Right renal pelvis (tissue), 4 donors: ENCODE measurements around the gene MCF2L2. TPM values are rescaled to one million over a fixed set of nuclear protein-coding genes. Genes with fewer than 3 reads are reported as not detected.

Experiments used
- DNase-seq, 4 donors: peaks; one replicate each; pipeline ENCODE4 v3.0.0-alpha.2; 2013; ENCODE audit warnings: low read depth in 4 of 4, low spot score in 3 of 4, missing footprints in 1 of 4
- polyA plus RNA-seq, 4 donors: library from polyadenylated mRNA; unstranded; fragments of 120-200 nt; gene quantifications; one replicate each; pipeline ENCODE4 v1.2.1, GENCODE V29; 2013; ENCODE audit not compliant: insufficient read length in 4 of 4

Gene MCF2L2
- polyA plus RNA-seq, 4 donors: 0.40 to 1.2 (median 0.83) TPM

DNA sequence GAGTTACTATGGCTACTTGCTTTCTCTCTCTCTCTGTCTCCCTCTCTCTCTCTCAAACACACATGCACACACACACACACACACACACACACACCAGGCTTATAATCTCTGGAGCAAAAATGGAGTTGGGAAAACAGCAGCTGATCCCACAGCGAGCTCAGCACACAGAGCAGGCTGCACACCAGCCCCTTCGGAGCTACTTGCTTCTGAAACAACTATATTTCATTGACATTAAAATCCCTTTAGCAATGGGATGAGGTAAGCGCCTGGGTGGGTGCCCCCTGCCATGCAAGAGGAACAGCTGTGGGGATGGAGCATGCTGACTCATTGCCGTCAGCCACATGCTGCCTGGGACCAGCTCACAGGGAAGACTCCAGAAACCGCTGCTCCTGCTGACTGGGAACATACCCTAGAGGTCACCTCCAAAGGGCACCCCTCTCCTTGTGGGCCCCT is 129.7 kb downstream of the MCF2L2 start:
- no peak for DNase-seq

DNA sequence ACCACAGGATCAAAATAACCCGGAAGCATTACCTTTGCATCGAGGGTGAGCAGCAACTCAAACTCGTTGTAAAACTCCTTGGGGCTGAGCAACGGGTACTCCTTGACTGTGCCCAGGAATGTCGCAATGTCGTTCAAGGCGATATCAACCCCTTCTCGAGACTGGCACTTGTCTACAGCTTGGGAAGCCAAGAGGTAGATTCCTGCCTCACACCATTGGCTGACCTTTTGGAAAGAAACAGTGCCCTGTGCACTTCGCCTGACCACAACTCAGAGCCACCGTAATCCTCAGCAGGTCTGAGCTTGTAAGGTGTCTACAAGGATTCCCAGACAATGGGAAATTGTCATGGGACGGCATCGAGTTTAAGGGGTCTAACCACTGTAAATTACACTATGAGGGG is 131.5 kb downstream of the MCF2L2 start:
- no peak for DNase-seq

DNA sequence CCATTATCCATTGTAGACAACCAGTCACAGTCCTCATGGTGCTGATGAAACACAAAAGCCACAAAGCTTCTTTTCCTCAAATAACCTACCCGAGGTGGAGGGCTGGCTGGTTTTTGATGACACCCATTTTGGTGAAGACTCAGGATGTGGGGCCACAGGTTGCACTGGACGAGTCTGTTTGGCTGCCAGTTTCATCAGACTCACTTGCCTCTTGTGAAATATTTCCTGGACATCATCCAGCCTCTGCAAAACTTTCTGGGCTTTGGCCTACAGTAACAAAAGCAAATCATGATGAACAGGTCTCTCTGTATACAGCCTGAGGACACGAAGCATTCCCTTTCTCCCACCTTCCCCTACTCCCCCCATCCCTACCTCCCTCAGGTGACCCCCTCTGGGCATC is 133.2 kb downstream of the MCF2L2 start:
- DNase-seq: no peak

DNA sequence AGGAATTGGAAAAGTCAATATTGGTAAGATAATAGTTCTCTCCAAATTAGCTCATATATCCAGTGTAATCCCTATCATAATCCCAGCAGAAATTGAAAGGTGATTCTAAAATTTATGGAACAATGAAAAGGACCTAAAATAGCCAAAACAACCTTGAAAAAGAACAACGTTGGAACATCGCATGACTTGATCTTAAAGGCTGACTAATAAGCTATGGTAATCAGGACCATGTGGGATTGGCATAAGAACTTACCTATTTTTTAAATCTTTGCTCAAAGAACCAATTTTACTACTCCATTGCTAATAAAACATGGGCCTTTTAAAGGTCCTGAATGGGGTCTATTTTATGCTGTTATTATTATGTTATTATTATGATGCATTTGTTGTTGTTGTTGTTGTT is 134.5 kb downstream of the MCF2L2 start:
- DNase-seq: no peak

DNA sequence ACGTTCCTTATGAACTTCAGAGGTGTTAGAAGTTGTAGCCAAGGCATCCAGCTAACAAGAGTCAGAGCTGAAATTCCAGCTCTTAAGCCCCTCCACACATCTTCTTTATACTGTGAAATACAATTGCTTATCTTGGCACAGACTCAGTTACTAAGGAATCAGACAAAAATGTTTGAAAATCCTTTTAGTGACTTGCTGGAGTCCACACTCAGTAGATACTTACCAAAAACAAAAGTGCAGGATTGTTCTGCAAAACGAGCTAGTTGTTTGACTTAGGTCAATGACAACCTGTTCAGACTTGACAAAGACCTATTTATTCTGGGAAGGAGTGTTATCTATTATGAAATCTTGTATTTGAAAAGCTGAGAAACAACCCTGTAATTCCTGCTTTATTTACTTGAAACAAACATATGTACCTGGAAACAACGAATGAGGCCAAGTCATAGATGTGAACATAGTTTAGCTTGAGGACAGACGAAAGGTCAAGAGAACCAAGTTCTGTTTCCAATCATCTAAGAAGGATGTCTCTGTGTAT is 136.9 kb downstream of the MCF2L2 start:
- peak in 1 of 4 donors; percentile 28 for DNase-seq

DNA sequence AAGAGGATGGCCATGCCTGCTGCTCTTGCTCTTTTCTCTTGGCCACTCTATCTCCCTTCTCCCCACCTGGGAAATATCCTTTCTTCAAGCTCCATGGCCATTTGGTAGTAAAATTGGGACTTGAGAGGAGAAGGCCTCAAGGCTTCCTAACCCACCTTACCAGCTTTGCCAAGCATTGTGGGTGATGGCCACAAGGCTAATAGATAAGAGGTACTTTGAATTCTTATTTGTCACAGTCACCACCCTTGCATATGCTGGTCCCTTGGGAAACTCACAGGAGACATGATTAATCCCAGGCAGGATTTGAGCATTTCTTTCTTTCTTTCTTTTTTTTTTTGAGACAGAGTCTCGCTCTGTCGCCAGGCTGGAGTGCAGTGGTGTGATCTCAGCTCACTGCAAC is 138.2 kb downstream of the MCF2L2 start:
- DNase-seq: no peak

DNA sequence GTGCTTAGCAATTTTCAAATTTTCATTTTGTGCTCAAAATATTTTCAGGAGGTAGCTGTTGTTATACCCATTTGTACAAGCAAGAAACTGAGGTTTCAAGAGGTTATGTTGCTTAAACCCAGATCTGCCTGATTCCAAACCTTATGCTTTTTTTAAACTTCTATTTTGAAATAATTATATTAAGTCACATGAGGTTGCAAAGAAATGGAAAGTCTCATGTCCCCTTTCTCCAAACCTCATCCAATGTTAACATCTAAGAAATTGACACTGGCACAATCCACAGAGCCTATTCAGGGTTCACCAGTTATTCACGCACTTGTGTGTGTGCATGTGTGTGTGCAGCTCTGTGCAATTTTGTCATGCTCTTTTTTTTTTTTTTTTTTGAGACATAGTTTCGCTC is 140.3 kb downstream of the MCF2L2 start:
- no peak for DNase-seq

DNA sequence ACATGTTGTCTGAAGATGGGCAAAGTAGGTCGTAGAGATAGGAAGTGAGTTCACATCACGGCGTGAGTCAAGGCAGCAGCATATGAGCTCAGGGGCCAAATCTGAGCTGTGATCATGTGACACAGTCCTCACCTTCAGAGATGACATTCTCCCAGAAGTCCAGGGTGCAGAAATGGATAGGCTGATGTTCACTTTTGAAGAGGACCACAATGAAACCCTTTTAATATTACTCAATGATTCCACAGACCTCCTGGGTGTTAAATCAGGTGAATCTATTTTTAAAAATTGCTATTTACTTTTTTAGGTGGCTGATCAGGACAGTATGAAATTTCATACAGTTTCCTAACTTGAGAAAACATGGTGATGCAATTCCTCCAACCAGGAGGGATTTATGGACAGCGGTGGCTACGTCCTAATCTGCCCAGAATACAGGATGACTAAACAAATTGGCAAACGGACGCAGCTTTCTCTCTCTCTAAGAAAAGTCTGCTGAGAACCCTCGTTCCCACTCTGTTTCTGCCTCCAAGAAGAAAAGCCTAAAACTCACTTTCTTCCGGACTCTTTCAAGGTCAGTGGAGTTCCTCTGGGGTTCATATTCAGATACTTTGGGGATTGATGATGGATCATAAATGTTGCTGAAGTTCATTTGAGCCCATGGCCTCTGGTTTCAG is 141.0 kb downstream of the MCF2L2 start:
- no peak for DNase-seq

DNA sequence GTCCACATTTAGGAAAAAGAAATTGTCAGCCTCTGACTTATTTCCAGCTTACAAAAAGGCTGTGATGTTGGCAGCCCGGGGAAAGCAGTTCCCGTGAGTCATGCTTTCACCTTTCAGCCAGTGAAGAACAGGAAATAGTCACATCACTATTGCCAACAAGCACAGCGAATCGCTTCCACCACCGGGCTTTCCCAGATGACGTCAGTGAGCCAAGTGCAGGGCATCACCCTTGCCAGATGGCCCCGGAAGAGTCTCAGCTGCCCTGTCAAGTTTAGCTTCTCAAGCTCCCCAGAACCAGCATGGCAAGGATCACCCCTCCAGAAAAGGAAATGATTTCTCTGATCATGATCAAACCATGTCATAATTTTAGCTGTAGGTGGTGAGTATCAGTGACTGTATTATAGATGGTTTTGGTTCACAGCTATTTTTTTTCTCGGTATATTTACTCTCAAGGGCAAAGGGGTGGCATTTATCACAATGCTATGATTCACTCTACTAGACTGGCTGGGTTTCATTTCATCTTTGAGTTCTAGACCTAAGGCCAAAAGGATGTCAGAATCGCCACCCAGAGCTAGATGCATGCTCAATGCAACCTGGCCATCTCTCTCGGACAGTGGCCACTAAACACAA is 142.5 kb downstream of the MCF2L2 start:
- no peak for DNase-seq

DNA sequence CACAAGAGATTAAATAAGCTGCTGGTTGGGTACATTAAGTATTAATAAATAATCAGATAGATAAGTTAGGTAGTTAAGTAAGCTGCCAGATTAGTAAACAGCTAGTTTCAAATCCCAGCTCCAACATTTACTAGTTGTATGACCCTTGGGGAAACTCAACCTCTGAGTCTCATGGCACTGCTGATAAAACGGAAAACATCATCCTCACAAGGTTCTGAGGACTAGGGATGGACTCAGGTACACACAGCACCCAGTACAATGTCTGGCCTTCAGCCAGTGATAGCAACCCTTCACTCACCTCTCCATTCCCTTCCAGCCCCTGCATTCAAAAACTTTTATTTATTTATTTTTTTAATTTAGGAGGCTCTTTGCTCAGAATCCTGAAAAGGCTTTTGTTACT is 143.1 kb downstream of the MCF2L2 start:
- DNase-seq: no peak

DNA sequence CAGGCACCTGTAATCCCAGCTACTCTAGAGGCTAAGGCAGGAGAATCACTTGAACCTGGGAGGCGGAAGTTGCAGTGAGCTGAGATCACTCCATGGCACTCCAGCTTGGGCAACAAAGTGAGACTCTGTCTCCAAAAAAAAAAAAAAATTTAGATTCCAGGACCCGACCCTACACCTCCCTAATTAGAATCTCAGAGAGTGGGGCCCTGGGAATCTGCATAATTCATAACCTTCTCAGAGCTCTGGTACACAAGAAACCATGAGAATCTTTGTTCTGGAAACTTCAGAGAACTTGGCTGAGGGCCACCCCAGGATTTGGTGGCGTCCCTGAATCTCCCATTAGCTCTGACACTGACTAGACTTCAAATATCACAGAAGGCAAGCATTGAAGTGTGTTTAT is 143.8 kb downstream of the MCF2L2 start:
- DNase-seq: no peak

DNA sequence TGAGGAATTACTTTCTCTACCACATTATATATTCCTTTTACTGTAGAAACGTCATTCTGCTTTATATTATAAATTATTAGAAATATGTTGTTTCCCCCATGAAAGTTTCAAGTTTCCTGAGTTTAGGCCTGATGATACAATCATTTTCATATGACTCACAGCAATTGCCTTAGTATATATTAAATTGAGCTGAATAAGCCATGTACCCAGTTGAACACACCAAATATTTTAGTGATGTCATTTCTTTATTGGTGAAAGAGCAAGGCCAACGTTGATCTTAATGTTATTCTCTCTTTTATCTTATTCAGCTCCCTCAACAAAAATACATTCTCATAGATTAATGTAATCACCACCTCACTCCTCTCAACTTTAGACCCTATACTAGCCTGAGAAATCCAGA is 144.5 kb downstream of the MCF2L2 start:
- DNase-seq: no peak

DNA sequence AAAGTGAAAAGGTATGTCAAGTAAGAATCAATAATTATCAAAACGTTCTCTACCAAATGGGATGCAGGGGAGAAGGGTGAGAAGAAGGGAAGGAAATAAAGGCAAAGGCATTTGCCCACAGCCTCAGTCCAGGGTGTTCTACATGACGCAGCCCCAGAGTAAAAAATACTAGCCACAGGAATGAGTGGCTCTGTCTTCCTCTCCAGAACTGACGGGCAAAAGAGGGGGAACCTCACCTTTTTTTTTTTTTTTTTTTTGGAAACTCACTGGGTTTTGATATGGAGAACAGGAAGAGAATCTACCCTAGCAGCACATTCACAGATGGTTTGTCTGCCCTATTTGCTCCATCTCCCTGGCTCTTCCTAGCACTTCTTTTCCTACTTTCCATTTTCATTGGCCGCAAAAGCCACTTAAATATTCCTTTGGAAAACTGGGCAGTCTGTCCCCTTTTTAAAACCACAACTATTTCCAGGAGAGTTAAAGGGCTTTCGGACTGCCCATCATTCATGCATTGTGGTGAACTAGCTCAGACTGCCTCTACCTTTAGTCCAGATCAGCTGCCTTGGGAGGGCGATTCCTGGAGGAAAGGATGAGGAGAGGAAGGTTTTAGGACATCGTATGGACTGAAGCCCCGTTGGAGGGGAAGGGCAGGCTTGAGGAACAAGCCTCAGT is 147.2 kb downstream of the MCF2L2 start:
- no peak for DNase-seq

DNA sequence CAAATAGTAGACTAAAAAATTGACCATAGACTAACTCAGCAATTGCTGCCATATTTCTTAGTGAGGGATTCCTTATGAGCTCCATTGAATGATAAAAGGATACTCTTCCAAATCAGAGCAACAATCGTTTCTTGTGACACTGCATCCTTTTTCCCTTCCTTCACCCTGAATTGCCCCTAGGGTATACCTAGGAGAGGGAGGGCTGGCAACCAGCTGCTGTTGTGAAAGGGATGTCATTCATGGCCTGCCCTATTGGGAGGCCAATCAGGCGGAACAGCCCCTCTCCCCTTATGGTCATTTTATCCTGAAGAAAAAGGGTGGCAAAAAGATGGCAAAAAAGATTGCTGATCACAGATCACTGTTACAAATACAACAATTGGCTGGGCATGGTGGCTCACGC is 149.0 kb downstream of the MCF2L2 start:
- DNase-seq: no peak

DNA sequence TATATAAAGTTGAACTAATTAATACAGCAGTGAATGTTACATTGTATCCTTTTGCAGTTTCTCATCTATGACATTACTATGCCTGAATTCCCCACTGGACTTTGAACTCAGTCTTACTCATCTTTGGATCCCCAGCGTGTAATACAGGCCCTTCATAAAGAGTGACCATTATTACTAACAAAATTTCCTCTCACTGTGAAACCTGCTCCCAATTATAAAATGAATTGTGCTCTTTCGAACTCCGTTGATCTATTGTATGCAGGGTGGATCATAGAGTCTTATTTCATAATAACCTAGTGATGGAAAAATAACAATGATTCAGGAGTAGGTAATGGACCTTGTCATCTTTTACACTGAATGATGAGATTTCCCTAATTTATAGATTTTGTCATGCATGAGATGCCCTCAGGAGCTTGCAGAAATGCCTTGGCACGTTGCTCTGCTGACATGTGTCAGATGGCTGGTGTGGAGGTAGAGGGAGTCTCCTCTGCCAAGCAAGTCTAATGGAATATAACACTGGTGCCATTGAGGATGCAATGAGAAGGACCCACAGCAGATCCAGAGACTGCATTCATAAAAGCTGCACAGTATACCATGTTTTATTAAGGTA is 149.8 kb downstream of the MCF2L2 start:
- DNase-seq: no peak

DNA sequence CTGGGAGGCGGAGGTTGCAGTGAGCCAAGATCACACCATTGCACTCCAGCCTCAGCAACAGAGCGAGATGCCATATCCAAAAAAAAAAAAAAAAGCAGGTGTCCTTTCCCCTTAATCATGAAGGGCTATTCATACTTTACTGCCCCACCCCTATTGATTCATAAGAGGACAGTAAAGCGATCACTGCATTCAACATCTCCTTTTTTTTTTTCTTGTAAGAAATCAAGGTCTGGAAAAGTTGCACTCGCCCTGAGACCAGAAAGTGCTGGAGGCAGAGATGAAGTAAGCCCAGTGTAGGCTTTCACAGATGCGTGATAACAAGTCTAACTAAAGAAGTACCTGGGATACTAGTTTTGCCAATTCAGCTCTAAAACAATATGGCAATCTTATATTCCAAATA is 151.2 kb downstream of the MCF2L2 start:
- no peak for DNase-seq

DNA sequence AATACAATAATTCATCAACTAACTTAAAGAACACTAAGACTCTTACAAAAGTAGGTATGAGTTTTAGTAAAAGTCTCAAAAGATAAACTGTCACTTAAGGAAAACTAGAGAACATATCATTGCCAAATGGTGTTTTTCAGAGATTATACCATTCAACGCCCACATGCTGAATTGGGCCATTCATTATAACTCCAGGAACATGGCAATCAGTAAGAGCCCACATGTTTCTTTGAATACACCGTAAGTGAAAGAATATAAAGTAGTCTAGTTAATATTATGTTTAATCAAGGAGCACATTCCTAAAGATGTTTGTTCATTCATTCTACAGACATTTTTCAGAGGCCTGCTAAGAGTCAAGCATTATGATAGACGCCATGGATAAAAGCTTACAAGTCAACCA is 152.5 kb downstream of the MCF2L2 start:
- no peak for DNase-seq

DNA sequence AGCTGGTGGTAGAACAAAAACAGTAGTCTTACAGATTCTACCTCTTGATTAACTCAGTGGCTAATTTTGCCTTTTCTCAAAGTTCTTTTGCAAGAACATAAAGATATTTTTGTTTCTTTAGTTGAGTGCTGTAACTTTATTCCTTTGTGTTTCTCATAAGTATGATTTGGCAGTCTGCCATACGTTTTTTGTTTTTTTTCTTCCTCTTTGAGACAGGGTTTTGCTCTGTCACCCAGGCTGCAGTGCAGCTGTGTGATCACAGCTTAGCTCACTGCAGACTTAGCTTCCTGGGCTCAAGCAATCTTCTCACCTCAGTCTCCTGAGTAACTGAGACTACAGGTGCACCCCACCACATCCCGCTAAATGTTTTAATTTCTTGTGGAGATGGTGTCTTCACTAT is 153.0 kb downstream of the MCF2L2 start:
- DNase-seq: peak in 2 of 4 donors; percentile 39 to 44

DNA sequence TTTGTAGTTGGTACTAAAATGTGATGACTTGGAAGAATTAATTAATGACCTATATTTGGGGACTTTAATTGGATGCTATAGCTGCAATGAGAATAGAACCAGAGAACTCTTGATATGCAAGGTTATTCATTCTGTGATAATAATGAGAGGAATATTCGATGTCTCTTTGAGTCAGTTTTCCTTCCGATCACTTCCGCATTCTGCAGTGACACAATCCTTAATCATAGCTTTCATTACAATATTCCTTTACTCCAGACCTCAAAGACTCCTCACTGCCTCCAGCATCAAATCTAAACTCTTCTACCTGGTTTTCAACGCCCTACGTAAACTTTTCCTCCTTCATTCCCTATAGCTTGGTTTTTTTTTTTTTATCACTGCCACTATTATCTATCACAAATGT is 153.8 kb downstream of the MCF2L2 start:
- DNase-seq: no peak

DNA sequence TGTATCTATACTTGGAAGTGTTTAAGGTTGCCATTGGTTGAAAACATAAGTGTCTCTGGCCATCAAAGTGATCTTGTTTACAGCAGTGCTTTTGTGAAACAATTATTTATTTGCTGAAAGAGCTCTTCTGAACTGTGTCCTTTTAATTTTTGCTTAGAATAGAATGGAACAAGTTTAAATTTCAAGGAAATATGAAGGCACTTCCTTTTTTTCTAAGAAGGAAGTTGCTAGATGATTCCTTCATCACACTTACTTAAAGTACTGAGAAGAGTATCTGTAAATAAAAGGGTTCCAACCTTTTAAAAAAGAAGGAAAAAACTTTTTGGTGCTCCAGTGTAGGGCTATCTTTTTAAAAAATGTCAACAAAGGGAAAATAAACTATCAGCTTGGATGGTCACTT is 155.6 kb downstream of the MCF2L2 start:
- DNase-seq: no peak

DNA sequence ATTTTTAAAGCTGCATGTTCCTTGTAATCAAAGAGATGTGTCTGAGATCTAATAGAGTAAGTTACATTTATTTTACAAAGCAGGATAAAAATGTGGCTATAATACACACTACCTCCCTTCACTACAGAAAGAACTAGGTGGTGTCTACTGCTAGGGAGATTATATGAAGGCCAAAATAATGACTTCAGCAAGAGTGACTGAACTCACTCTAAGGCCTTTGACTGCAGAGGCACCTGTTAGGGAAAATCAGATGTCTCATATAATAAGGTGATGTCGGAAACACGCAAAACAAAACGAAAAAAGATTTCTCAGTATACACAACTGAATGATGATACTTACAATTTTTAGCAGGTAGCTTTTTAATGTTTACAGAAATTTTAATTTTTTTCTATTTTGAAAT is 156.3 kb downstream of the MCF2L2 start:
- DNase-seq: no peak
